Measurements from ENCODE around the gene MYO1H.

The MYO1H gene

DNA sequence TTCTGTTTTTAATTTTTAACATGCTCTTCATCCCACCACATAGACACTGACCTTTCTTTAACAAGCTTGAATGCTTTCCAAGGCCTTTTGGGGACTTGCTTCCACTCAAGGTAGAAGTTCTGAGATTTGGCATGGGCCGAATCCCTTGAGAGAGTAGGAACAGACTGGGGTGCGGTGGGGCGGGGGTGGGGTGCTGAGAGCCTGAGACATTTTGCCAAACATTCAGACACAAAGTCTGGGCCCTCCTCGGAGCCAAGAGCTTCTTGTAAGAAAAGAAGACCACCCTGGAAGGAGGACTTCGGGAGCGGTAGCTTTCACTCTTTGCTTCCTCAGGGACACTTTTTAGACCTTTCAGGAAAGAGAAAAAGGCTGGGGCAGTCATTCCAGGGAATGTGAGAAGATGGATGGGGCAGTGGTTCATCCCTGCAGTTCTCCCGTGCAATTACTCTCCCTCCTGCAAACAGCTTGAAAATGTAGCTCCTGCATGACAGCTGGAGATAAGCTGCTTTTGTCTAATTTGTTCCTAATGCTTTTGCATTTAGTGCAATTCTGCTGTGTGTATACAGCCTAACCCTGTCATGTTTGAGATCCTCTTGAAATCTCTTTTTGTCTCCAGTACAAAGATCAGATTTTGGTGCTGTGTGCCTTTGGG is 16.3 kb upstream of the MYO1H start:
- CTCF ChIA-PET, result no interaction called here
- TF ChIP-seq, protein P1, sequence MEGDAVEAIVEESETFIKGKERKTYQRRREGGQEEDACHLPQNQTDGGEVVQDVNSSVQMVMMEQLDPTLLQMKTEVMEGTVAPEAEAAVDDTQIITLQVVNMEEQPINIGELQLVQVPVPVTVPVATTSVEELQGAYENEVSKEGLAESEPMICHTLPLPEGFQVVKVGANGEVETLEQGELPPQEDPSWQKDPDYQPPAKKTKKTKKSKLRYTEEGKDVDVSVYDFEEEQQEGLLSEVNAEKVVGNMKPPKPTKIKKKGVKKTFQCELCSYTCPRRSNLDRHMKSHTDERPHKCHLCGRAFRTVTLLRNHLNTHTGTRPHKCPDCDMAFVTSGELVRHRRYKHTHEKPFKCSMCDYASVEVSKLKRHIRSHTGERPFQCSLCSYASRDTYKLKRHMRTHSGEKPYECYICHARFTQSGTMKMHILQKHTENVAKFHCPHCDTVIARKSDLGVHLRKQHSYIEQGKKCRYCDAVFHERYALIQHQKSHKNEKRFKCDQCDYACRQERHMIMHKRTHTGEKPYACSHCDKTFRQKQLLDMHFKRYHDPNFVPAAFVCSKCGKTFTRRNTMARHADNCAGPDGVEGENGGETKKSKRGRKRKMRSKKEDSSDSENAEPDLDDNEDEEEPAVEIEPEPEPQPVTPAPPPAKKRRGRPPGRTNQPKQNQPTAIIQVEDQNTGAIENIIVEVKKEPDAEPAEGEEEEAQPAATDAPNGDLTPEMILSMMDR (IDR thresholded peaks at IDR 0.05; ENCODE audit: insufficient read depth, low read length, missing control alignments), result no peak

GRCh38 chr12:109334887-109335286 is 12.8 kb upstream of the MYO1H start:
- CTCF ChIA-PET, result no interaction called here
- POLR2A ChIA-PET, result no interaction called here
- TF ChIP-seq, protein P1 (IDR thresholded peaks at IDR 0.05; ENCODE audit: insufficient read depth, low read length, missing control alignments), result no peak

More for the DNA sequence above, 16.3 kb upstream of the MYO1H start:
- POLR2A ChIA-PET, result no interaction called here
- H3K4me3 ChIP-seq (ENCODE audit: low read depth, low read length), result no peak overlapping the region
- no peak for DNase-seq (ENCODE audit: low read depth, low spot score)

GRCh38 chr12:109336593-109336992 is 11.1 kb upstream of the MYO1H start:
- POLR2A ChIA-PET, result no interaction called here
- no peak for DNase-seq (ENCODE audit: low read depth, low spot score)
- no peak overlapping the region for H3K4me3 ChIP-seq (ENCODE audit: low read depth, low read length)
- TF ChIP-seq, protein P1 (IDR thresholded peaks at IDR 0.05; ENCODE audit: insufficient read depth, low read length, missing control alignments), result no peak
- CTCF ChIA-PET, result no interaction called here

More at GRCh38 chr12:109334887-109335286, 12.8 kb upstream of the MYO1H start:
- DNase-seq (ENCODE audit: low read depth, low spot score), result no peak
- no peak overlapping the region for H3K4me3 ChIP-seq (ENCODE audit: low read depth, low read length)

DNA sequence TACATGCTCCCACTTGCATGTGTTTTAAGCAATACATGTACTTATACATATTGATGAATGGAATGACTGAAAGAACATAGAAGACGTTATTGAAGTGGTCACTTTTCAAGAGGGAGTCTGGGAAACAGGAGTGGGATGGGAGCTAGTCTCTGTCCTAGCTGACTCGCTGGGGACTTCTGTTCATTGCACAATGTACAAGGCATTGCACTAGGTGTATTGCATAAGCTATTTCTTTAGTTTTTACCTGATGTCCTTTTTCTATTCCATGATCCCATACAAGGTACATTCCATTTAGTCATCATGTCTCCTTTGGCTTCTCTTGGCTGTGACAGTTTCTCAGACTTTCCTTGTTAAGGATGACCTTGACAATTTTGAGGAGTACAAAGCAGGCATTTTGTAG is 4.0 kb upstream of the MYO1H start:
- POLR2A ChIA-PET, result no interaction called here

GRCh38 chr12:109345428-109345827 is 2.3 kb upstream of the MYO1H start:
- TF ChIP-seq, protein P1 (IDR thresholded peaks at IDR 0.05; ENCODE audit: insufficient read depth, low read length, missing control alignments), result no peak
- CTCF ChIA-PET, result no interaction called here
- H3K4me3 ChIP-seq (ENCODE audit: low read depth, low read length), result no peak overlapping the region
- DNase-seq (ENCODE audit: low read depth, low spot score), result no peak
- POLR2A ChIA-PET, result no interaction called here

More for the DNA sequence above, 4.0 kb upstream of the MYO1H start:
- DNase-seq (ENCODE audit: low read depth, low spot score), result no peak
- CTCF ChIA-PET, result no interaction called here
- TF ChIP-seq, protein P1 (IDR thresholded peaks at IDR 0.05; ENCODE audit: insufficient read depth, low read length, missing control alignments), result no peak
- H3K4me3 ChIP-seq (ENCODE audit: low read depth, low read length), result no peak overlapping the region

DNA sequence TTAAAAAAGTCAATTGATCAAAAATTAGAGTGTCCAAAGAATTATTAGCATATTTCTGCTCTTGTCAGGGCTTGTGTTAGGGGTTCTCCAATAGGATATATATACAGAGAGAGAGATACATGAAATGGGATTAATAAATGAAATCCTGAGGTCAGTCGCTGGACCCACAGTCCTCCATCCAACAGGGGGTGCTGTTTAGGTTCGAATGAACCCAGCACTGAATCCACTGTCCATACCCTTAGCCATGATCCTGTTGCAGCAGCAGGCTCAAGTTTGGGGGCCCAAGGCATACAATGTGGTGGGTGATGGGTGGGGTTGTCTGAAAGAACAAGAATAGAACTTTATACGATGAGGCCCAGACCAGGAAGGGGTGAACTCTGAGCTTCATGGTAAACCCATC is 780 bp upstream of the MYO1H start:
- ChIA-PET POLR2A (no interaction called here), CTCF (interaction anchor here (1.1 kb wide), 1 partner anchor 39 kb away, joined by 3 read pairs; no protein-coding TSS in a partner anchor)
- H3K4me3 ChIP-seq (ENCODE audit: low read depth, low read length), result no peak overlapping the region
- DNase-seq (ENCODE audit: low read depth, low spot score), result no peak
- TF ChIP-seq, protein P1 (IDR thresholded peaks at IDR 0.05; ENCODE audit: insufficient read depth, low read length, missing control alignments), result no peak
